GM23338 (cell line): ENCODE data around the gene NGFR.

Source experiments
- CREB1 ChIP-seq: fragments of 250-450 bp; sonication (Bioruptor Pico); IDR thresholded peaks from 2 replicates; pipeline ENCODE4 v1.5.0; 2020; ENCODE audit warnings: low read depth, mild to moderate bottlenecking, moderate library complexity
- EZH2 ChIP-seq: fragments of 200-600 bp; sonication (generic); IDR thresholded peaks from one replicate; pipeline ENCODE4 v1.8.0; 2017; ENCODE audit warnings: antibody characterized with exemption, mild to moderate bottlenecking, low read depth; ENCODE audit not compliant: unreplicated experiment
- EZH2phosphoT487 ChIP-seq: fragments of 200-600 bp; sonication (generic); IDR thresholded peaks from one replicate; pipeline ENCODE4 v1.8.1; 2018; ENCODE audit warnings: antibody characterized with exemption; ENCODE audit not compliant: unreplicated experiment
- JUNB ChIP-seq: IDR thresholded peaks from one replicate; pipeline ENCODE4 v1.6.1; 2016; ENCODE audit warnings: antibody characterized with exemption; ENCODE audit not compliant: unreplicated experiment
- NANOG ChIP-seq: IDR thresholded peaks from 2 replicates; pipeline ENCODE4 v1.6.1; 2016; ENCODE audit warnings: antibody characterized with exemption, borderline replicate concordance
- POLR2AphosphoS5 ChIP-seq: IDR thresholded peaks from 2 replicates; pipeline ENCODE4 v1.6.1; 2016; ENCODE audit warnings: antibody characterized with exemption, low read depth
- STAT1 ChIP-seq: IDR thresholded peaks from one replicate; pipeline ENCODE4 v1.6.1; 2016; ENCODE audit warnings: antibody characterized with exemption; ENCODE audit not compliant: unreplicated experiment
- ZNF114 ChIP-seq: fragments of 250-450 bp; sonication (Bioruptor Pico); IDR thresholded peaks from 2 replicates; pipeline ENCODE4 v1.5.0; 2020; ENCODE audit warnings: mild to moderate bottlenecking, moderate library complexity
- ZNF331 ChIP-seq: fragments of 250-450 bp; sonication (Bioruptor Pico); IDR thresholded peaks from 2 replicates; pipeline ENCODE4 v1.5.0; 2020; ENCODE audit warnings: low read depth, mild to moderate bottlenecking, moderate library complexity
- TF ChIP-seq, protein P1 (sequence below), 2 experiments: fragments of 200-600 bp in 1 of 2; sonication (generic) in 1 of 2; conservative IDR thresholded peaks; 2 replicates each; pipeline versions ENCODE4 v1.5.1 to v1.6.1; 2016 to 2017; ENCODE audit warnings: antibody characterized with exemption in 2 of 2, low read depth in 2 of 2, mild to moderate bottlenecking in 2 of 2, moderate library complexity in 1 of 2
- TF ChIP-seq, protein P2 (sequence below): IDR thresholded peaks from one replicate; pipeline ENCODE4 v1.6.1; 2018; ENCODE audit warnings: antibody characterized with exemption; ENCODE audit not compliant: unreplicated experiment
- TF ChIP-seq, protein P3 (sequence below): IDR thresholded peaks from 2 replicates; pipeline ENCODE4 v1.6.1; 2016; ENCODE audit warnings: antibody characterized with exemption
- TF ChIP-seq, protein P4 (sequence below): fragments of 250-450 bp; sonication (Bioruptor Pico); IDR thresholded peaks from 2 replicates; pipeline ENCODE4 v1.5.0; 2020; ENCODE audit warnings: mild to moderate bottlenecking, moderate library complexity

DNA sequence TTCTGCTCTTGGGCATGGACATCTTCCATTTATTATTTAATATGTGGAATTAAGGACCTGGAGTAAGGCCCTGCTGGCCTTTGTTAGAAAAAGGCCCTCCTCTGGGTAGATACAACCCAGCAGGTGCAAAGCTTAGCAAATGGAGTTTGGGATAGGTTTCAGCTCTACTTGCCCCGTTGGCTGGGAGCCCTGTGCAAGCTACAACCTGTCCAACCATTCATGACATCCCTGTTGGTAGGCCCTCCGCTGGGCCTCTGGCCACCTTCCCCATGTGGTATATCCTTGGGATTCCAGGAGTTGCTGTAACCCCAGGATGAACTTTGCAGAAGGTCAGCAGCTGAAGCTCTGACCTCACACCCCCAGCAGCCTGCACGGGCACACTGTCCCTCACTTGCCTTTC, 6.4 kb downstream of the NGFR start:
- TF ChIP-seq, protein P1, sequence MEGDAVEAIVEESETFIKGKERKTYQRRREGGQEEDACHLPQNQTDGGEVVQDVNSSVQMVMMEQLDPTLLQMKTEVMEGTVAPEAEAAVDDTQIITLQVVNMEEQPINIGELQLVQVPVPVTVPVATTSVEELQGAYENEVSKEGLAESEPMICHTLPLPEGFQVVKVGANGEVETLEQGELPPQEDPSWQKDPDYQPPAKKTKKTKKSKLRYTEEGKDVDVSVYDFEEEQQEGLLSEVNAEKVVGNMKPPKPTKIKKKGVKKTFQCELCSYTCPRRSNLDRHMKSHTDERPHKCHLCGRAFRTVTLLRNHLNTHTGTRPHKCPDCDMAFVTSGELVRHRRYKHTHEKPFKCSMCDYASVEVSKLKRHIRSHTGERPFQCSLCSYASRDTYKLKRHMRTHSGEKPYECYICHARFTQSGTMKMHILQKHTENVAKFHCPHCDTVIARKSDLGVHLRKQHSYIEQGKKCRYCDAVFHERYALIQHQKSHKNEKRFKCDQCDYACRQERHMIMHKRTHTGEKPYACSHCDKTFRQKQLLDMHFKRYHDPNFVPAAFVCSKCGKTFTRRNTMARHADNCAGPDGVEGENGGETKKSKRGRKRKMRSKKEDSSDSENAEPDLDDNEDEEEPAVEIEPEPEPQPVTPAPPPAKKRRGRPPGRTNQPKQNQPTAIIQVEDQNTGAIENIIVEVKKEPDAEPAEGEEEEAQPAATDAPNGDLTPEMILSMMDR (conservative IDR thresholded peaks at IDR 0.05; ENCODE audit: low read depth in 2 of 2): no peak
- TF ChIP-seq EZH2 (no peak), POLR2AphosphoS5 (no peak), ZNF114 (CRISPR knock-in tag) (no peak), NANOG (no peak), ZNF331 (CRISPR knock-in tag) (no peak), EZH2phosphoT487 (no peak), CREB1 (no peak), JUNB (no peak), STAT1 (no peak)
- TF ChIP-seq, protein P2, sequence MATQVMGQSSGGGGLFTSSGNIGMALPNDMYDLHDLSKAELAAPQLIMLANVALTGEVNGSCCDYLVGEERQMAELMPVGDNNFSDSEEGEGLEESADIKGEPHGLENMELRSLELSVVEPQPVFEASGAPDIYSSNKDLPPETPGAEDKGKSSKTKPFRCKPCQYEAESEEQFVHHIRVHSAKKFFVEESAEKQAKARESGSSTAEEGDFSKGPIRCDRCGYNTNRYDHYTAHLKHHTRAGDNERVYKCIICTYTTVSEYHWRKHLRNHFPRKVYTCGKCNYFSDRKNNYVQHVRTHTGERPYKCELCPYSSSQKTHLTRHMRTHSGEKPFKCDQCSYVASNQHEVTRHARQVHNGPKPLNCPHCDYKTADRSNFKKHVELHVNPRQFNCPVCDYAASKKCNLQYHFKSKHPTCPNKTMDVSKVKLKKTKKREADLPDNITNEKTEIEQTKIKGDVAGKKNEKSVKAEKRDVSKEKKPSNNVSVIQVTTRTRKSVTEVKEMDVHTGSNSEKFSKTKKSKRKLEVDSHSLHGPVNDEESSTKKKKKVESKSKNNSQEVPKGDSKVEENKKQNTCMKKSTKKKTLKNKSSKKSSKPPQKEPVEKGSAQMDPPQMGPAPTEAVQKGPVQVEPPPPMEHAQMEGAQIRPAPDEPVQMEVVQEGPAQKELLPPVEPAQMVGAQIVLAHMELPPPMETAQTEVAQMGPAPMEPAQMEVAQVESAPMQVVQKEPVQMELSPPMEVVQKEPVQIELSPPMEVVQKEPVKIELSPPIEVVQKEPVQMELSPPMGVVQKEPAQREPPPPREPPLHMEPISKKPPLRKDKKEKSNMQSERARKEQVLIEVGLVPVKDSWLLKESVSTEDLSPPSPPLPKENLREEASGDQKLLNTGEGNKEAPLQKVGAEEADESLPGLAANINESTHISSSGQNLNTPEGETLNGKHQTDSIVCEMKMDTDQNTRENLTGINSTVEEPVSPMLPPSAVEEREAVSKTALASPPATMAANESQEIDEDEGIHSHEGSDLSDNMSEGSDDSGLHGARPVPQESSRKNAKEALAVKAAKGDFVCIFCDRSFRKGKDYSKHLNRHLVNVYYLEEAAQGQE: no peak
- TF ChIP-seq, protein P3, sequence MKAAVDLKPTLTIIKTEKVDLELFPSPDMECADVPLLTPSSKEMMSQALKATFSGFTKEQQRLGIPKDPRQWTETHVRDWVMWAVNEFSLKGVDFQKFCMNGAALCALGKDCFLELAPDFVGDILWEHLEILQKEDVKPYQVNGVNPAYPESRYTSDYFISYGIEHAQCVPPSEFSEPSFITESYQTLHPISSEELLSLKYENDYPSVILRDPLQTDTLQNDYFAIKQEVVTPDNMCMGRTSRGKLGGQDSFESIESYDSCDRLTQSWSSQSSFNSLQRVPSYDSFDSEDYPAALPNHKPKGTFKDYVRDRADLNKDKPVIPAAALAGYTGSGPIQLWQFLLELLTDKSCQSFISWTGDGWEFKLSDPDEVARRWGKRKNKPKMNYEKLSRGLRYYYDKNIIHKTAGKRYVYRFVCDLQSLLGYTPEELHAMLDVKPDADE: no peak
- TF ChIP-seq, protein P4, sequence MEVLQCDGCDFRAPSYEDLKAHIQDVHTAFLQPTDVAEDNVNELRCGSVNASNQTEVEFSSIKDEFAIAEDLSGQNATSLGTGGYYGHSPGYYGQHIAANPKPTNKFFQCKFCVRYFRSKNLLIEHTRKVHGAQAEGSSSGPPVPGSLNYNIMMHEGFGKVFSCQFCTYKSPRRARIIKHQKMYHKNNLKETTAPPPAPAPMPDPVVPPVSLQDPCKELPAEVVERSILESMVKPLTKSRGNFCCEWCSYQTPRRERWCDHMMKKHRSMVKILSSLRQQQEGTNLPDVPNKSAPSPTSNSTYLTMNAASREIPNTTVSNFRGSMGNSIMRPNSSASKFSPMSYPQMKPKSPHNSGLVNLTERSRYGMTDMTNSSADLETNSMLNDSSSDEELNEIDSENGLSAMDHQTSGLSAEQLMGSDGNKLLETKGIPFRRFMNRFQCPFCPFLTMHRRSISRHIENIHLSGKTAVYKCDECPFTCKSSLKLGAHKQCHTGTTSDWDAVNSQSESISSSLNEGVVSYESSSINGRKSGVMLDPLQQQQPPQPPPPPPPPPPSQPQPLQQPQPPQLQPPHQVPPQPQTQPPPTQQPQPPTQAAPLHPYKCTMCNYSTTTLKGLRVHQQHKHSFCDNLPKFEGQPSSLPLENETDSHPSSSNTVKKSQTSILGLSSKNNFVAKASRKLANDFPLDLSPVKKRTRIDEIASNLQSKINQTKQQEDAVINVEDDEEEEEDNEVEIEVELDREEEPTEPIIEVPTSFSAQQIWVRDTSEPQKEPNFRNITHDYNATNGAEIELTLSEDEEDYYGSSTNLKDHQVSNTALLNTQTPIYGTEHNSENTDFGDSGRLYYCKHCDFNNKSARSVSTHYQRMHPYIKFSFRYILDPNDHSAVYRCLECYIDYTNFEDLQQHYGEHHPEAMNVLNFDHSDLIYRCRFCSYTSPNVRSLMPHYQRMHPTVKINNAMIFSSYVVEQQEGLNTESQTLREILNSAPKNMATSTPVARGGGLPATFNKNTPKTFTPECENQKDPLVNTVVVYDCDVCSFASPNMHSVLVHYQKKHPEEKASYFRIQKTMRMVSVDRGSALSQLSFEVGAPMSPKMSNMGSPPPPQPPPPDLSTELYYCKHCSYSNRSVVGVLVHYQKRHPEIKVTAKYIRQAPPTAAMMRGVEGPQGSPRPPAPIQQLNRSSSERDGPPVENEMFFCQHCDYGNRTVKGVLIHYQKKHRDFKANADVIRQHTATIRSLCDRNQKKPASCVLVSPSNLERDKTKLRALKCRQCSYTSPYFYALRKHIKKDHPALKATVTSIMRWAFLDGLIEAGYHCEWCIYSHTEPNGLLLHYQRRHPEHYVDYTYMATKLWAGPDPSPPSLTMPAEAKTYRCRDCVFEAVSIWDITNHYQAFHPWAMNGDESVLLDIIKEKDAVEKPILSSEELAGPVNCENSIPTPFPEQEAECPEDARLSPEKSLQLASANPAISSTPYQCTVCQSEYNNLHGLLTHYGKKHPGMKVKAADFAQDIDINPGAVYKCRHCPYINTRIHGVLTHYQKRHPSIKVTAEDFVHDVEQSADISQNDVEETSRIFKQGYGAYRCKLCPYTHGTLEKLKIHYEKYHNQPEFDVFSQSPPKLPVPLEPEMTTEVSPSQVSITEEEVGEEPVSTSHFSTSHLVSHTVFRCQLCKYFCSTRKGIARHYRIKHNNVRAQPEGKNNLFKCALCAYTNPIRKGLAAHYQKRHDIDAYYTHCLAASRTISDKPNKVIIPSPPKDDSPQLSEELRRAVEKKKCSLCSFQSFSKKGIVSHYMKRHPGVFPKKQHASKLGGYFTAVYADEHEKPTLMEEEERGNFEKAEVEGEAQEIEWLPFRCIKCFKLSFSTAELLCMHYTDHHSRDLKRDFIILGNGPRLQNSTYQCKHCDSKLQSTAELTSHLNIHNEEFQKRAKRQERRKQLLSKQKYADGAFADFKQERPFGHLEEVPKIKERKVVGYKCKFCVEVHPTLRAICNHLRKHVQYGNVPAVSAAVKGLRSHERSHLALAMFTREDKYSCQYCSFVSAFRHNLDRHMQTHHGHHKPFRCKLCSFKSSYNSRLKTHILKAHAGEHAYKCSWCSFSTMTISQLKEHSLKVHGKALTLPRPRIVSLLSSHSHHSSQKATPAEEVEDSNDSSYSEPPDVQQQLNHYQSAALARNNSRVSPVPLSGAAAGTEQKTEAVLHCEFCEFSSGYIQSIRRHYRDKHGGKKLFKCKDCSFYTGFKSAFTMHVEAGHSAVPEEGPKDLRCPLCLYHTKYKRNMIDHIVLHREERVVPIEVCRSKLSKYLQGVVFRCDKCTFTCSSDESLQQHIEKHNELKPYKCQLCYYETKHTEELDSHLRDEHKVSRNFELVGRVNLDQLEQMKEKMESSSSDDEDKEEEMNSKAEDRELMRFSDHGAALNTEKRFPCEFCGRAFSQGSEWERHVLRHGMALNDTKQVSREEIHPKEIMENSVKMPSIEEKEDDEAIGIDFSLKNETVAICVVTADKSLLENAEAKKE: no peak
